ENCODE data around the gene TIMM8A.
A peak's percentile ranks its signal among the peaks of the same experiment; 100 is the strongest.

TIMM8A gene, protein sequence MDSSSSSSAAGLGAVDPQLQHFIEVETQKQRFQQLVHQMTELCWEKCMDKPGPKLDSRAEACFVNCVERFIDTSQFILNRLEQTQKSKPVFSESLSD

DNA sequence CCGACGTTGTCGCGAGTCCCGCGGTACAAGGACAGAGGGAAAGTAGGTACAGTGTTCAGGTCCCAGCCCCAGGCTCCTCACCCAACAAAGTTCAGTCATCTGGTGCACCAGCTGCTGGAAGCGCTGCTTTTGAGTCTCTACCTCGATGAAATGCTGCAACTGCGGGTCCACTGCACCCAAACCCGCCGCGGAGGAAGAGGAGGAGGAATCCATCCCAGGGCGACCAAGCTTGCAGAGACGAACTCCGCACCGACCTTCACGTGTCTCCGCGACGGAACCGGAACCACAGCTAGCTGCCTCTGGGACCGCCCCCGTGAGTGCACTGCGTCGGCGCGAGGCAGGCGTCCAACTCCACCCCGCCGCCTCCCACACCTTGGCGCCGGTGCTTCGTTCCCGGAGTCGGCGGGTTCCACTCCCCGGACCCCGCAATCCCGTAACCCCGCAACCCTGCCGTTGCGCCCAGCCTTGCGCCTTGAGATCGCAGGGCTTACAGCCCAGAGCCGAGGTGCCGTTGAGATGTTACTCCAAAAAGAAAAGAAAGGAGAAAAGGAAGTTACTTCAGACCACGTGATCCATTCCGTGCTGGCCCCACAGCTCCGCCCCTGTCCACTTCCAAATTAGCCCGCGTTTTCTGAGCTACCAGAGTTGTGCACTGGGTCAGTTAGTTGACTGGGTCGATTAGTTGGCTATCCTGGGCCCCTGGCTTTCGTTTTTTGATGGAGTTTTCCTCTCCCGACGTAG, at the start of gene TIMM8A:
TIMM8A (minus strand) TSS at position 291 of the 741 bp plus-strand sequence; CDS start at position 213, 78 bp downstream.
- DNase-seq = peak; percentile 86

GRCh38 chrX:101397779-101398178, 49.2 kb upstream of the TIMM8A start:
- DNase-seq = no peak

DNA sequence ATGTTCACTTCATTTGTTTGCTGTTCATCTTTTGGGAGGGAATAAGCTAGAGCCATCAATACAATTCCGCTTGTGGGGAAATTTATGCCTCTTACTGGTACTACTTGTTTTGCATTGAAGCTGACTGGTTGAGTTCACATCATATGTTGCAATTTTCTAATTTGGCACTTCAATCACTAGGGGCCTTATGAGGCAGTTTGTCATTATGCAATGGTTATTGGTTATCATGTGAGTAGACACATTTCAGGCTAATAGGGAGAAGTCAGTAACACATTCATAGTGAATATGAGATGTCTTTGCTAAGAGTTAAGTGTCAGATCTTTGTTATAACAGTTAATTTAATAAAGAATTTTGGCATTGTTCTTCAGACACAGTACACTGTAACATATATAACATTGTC, 47.2 kb upstream of the TIMM8A start:
- no peak for DNase-seq

- no peak for DNase-seq
Observed at GRCh38 chrX:101394372-101394771, 45.8 kb upstream of the TIMM8A start.

GRCh38 chrX:101393530-101394305, 45.2 kb upstream of the TIMM8A start:
- no peak for DNase-seq

DNA sequence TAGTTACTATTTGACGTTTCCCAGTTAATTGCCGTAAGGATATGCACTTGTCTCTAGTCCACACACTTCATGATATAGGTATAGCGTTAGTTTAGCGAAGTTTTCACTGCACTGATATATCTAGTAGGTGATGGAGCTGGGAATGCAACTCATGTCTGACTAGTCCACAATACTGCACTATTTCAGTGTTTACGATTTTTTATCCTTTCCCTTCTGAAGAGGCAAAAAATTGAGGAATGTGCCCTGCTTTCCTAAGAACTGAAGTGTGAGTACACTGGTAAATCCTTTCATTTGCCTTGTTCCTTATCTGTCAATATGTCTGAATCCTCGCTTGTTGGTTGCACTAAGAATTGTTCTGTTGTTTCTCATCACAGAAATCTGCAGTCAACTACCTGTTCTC, 43.3 kb upstream of the TIMM8A start:
- DNase-seq = no peak

GRCh38 chrX:101390664-101391525, 42.4 kb upstream of the TIMM8A start, which contains the start of gene RPL36A:
RPL36A (plus strand) TSS chrX:101391011; CDS start chrX:101391044, 33 bp downstream.
- peak; percentile 90 for DNase-seq

- no peak for DNase-seq
Observed at GRCh38 chrX:101388604-101389003, 40.1 kb upstream of the TIMM8A start.

DNA sequence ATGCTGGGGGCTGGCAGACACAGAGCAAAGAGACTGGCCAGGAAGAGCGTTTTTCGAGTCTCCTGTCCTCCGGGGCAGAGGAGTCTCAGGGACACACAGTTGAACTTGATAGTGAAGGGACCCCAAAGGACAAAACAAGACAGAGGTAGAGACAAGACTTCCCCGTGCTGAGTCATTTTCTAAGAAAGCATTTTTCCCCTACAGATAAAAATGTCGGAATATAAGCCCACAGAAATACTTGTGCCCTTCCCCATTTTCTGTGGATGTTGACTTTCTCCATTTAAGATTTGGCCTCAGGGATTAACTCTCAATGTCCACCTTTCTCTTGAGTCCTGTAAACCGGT, 38.0 kb upstream of the TIMM8A start:
- no peak for DNase-seq

DNA sequence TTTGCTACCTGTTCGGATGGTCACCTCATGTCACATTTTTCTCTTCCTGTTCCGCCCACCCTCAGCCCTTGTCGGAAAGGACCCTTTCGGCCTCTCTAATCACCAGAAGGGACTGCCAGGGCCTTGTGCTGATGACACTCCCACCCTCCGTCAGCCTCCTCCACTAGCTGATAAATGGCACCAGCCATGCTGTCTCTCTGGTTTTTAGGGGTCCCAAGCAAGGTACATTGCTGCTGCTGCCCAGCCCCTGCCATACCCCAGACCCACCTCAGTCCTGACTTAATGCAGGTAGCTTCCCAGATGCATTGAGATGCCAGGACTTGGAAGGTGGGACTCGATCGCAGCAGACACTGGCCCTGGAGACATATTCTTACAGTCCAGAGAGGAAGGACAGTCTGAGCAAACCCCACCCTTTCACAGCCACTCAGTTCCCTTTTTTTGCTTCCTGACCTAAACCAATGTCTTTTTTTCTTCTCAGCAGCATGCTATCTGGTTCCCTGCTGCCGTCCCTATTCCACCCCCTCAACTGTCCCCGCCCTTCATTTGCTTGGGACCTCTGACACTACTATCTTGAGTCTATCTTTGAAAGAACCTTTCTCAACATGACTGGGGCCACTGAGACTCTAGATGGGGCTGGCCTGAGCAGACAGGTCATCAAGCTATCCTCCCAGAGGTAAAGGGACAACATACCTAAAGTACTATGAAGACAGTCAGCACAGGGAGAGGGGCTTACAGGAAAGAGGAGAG, 37.4 kb upstream of the TIMM8A start, which contains the start of gene BTK:
BTK (minus strand) TSS at position 397 of the 747 bp plus-strand sequence. CDS start 10,907 bp downstream, outside the sequence.
- no peak for DNase-seq

- DNase-seq = no peak
Observed at GRCh38 chrX:101385026-101385684, 36.6 kb upstream of the TIMM8A start.

GRCh38 chrX:101383679-101384205, 35.2 kb upstream of the TIMM8A start:
- no peak for DNase-seq

DNA sequence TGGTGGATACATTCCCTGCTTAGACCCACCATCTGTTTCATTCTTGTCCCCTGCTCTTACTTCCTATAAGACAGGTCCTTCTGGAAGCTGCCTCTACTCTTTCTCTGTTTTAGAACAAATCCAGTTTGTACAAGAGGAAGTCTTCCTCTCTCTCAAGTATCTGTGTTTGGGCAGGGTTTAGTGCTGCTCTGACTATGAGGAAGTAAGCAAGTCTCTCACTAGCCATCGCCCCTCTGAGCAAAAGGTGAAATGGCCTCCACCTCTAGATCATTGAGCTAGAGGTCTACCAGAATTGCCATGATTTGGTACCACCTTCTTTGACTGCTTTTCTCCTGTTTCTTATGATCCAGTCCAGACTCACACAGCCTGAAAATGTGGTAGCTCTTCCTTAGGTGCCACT, 29.0 kb upstream of the TIMM8A start:
- DNase-seq = no peak

DNA sequence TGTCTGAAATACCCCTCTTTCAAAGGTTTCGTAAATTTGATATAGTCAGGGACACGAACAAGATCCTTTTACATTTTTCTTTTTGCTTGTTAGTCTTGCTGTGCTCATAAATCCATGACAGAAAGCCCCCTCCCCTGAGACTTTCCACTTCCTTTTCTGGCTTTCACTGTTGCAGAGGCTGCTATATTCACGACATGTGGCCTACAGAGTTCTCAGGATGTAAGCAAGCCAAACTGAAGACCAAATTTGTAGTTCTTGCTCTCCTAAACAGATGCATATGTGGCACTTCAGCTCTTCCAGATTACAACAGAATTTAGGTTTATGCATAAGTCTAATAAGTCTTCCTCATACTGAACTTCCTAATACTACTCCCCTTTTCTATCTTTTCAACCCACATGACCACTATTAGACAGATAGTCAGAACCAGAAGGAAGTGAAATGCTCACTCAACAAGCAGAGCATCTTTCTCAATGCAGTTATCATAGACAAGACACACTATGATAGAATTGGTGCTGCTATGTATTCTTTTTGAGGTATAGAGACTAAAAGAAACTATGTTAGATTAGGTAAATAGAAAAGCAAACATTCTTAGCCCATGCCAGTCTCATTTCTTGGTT, 22.5 kb upstream of the TIMM8A start:
- no peak for DNase-seq

GRCh38 chrX:101369687-101370086, 21.1 kb upstream of the TIMM8A start:
- no peak for DNase-seq

GRCh38 chrX:101368800-101369199, 20.3 kb upstream of the TIMM8A start:
- no peak for DNase-seq

- DNase-seq = no peak
Observed at GRCh38 chrX:101365301-101365795, 16.8 kb upstream of the TIMM8A start.

GRCh38 chrX:101362757-101363156, 14.2 kb upstream of the TIMM8A start:
- DNase-seq = no peak

DNA sequence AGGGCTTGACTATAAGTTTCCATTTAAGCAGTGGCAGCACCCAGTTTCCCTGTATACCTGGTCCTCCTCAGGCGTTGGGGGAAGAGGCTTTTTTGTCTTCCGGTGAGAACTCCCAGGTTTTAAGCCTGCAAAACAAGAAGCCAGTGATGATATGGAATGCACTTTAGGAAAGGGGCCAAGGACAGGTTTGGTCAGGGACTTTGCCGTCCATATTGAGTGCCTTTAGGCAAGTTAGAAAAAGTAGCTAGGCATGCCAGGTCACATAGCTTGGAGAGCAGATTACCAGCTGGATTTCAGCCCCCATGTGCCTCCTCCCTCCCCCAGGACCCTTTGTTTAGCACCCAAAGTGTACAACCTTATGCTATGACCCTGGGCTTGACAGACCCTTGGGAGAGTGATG, 13.6 kb upstream of the TIMM8A start:
- no peak for DNase-seq

GRCh38 chrX:101360390-101360789, 11.8 kb upstream of the TIMM8A start:
- no peak for DNase-seq

DNA sequence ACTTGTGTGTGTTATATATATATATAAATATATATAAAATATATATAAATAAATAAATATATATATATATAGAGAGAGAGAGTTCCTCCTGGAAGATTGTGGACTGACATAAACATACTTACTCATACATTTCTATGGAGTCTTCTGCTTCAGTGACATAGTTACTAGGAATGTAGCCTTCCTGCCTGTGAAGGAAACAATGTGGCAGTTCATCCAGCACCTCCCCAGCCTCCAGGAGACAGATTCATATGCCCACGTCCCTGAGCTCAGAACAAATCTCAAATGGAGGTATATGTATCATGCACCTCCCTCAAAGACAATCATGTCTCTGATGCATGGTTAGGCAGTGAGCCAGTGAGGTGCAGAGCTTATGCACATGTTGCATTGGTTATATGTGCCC, 11.4 kb upstream of the TIMM8A start:
- DNase-seq = no peak
